GM12874 (cell line): Measurements from ENCODE around the gene MAP7D2.

Experiments used
- CTCF ChIP-seq: IDR thresholded peaks from 2 replicates; pipeline ENCODE4 v1.5.1; 2011; ENCODE audit warnings: low read depth, mild to moderate bottlenecking, control low read depth, low read length, moderate library complexity; ENCODE audit not compliant: insufficient read depth

Gene MAP7D2

DNA sequence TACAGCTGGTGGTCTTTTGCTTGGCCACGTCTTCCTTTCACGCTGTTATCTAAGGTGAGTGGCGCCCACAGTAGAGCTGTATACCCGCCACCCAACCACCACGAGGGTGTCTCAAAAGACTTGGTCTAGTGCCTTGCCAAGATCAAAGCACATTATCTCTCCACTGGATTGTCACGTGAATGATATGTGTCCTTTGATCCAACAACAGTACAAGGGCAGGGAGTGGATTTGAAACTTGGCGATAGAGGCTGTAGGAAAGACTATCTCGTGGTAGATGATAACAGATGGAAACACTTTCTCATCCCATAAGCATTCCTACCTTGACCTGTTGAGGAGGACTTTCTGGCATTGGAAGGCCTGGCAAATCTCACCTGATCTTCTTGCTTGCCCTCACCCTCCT is 88.1 kb downstream of the MAP7D2 start:
- TF ChIP-seq CTCF: no peak

DNA sequence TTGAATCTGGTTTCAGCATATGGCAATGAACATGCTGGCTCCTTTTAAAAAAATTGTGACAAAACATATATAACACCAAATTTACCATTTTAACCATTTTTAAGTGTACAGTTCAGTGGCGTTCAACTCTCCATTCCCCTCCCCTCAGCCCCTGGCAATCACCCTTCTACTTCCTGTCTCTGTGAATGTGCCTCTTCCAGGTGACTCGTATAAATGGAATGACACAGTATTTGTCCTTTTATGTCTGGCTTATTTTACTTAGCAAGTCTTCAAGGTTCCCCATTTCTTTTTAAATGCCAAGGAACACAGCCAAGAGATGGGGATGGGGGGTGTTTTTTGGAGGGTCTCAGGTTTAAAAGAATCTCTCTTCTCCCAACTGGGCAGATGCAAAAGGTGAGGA is 90.4 kb downstream of the MAP7D2 start:
- no peak for TF ChIP-seq CTCF

DNA sequence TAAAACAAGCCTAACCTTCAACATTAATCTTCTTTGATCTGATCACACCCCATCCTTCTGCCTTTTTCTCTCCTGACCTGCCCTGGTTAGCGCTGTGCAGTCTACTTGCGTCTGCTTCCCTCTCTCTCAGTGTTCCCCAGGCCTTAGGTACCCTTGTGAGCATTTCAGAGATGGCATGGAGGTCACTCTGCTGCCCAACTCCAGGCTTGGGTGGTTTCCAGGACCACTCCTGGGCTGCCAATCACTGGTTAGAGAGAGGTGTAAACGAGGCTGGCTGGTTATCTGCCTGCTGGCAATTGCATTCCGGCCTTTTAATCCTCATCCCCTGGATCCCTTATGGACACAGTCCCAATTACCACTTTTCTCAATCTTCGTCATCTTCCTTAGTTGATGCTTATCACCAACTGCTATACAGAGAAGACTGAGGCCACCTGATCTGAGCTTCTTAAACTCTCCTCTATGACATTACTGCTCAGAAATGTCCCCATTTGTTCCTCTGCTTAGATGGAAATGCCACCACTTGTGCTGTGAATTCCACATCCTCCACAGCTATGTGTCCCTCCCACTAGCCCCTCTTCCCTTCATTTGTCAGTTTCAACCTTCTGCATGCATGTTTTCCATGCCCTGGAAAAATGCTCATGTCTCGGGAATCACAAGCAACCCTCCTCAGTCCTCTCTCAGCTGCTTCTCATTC is 96.9 kb downstream of the MAP7D2 start:
- no peak for TF ChIP-seq CTCF

GRCh38 chrX:20016616-20016945 is 100.1 kb downstream of the MAP7D2 start:
- no peak for TF ChIP-seq CTCF

DNA sequence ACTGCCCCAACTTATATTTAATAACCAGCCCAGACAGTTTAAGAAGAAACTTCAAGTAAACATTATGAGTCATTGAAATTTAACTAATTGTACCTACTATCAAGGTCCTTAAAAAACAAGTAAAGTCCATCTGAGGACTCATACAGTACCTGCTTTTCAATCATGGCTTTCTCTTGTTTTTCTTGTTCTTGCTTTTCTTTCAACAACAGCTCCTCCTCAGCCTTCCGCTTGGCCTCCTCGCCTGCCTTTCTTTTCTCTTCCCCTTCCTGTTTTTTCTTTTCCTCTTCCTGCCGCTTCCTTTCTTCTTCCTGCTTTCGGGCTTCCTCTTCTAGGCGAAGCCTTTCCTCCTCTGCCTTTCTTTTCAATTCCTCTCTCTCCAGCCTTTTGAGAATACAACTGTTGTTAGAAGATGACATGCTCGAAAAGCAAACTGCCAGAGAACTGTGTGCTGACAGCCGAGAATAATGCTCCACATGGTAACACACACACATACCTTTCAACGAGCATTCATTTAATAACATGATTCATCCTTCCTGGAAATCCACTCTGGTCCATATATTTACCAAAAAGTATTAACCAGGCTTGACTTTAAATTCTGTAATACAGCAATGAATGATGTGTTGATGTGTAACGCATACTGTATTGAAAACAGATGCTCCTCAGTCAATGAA is 100.6 kb downstream of the MAP7D2 start:
- no peak for TF ChIP-seq CTCF

DNA sequence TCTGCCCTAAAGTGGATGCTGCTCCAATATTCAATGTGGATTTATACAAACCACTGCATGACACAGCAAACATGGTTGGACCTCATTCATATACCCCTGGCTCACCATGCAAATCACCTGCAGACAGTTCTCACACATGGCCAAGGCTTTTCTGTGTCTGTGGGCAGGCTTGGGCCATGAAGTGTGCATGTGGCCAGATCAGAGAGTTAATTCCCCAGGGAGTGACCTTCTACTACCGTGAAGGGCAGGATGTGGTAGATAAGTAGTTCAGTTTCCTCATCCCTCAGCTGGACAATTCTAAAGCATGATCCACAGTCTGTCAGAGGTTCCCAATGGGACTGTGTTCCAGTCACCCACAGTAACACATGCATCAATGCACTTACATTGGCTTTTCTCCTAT is 101.3 kb downstream of the MAP7D2 start:
- no peak for TF ChIP-seq CTCF

GRCh38 chrX:20011608-20012007 is 105.1 kb downstream of the MAP7D2 start:
- no peak for TF ChIP-seq CTCF
